Choroid plexus epithelial cell (primary cell): ENCODE measurements around the gene TTC7B.

ENCODE experiments used
- DNase-seq: peaks from one replicate; pipeline ENCODE4 v3.0.0-alpha.2; 2010; ENCODE audit warnings: low read depth
- H3K4me3 ChIP-seq: 2 replicates; pipeline ENCODE4 v1.5.1; 2011; ENCODE audit warnings: low read depth, mild to moderate bottlenecking, control low read depth, low read length, moderate library complexity
- TF ChIP-seq, protein P1 (sequence below): conservative IDR thresholded peaks from 2 replicates; pipeline ENCODE4 v1.5.1; 2011; ENCODE audit warnings: low read depth, mild to moderate bottlenecking, control low read depth, inconsistent platforms, low read length, moderate library complexity

Gene TTC7B

DNA sequence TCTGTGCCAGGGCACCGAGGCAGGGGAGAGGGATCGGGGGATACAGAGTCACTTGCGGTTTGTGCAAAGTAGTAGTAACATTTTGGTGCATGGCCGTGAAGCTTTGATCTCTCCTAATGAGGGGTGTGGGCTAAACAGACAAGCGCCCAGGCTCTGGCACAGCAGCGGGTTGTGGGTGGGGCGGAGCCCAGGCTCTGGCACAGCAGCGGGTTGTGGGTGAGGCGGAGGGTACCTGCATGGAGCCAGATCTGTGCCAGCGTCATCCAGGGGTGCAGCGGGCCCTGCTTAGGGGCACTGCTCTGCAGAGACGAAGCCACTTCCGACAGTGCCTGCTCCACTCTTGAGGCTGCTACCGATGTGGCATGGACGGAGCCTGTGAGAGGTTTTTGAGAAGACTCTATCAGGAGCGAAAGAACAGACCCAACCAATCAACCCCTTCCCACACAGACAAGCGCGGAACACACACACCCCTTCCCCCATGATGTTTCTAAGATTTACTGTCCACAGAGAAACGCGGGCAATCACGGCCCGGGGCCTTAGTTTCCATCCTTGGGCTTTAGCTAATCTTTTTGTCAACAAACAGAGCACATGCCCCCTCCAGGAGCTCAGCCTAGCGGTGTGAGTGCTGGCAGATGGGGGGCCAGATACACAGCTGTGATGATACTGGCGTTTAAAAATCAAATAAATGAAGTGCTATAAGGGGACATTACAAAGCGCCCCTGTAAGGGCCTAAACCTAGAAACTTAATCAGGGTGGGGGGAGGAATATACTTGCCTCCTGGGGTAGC, 222.8 kb downstream of the TTC7B start:
- TF ChIP-seq, protein P1, sequence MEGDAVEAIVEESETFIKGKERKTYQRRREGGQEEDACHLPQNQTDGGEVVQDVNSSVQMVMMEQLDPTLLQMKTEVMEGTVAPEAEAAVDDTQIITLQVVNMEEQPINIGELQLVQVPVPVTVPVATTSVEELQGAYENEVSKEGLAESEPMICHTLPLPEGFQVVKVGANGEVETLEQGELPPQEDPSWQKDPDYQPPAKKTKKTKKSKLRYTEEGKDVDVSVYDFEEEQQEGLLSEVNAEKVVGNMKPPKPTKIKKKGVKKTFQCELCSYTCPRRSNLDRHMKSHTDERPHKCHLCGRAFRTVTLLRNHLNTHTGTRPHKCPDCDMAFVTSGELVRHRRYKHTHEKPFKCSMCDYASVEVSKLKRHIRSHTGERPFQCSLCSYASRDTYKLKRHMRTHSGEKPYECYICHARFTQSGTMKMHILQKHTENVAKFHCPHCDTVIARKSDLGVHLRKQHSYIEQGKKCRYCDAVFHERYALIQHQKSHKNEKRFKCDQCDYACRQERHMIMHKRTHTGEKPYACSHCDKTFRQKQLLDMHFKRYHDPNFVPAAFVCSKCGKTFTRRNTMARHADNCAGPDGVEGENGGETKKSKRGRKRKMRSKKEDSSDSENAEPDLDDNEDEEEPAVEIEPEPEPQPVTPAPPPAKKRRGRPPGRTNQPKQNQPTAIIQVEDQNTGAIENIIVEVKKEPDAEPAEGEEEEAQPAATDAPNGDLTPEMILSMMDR: no peak
- no peak for DNase-seq
- no peak overlapping the region for H3K4me3 ChIP-seq

DNA sequence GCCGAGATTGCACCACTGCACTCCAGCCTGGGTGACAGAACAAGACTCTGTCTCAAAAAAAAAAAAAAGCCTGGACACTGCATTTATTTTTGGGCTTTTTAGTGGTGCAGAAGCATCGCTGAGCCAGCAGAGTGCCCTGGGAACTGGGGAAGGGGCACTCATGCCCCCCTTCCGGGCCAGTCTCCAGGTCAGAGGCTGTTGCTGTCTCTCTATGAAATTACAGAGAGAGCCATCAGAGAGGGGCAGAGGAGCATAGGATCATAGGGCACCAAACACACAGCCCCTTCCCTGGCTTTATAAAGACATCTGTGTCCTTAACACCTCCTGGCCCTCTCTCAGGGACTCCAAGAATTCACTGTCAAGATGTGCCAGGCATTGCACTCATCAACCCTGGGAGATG, 223.6 kb downstream of the TTC7B start:
- DNase-seq: no peak
- no peak overlapping the region for H3K4me3 ChIP-seq
- TF ChIP-seq, protein P1: no peak

DNA sequence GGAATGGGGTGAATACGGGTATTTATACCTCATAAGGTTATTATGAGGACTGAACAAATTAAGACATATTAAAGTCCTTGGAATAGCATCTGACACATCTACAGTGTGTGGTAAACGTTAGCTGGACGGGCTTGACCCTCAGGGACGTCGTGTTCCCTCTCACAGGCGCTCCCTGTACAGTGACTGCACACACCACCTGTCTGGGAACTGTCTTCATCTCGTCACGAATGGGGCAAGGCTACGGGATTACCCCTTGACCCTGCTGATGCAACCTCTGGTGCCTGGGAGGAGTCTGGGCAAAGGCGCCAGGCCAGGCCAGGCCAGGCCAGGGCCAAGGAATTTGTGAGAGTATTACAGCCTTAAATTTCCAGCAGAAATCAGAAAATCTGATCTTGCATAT, 228.3 kb downstream of the TTC7B start:
- TF ChIP-seq, protein P1: no peak
- no peak overlapping the region for H3K4me3 ChIP-seq
- no peak for DNase-seq

DNA sequence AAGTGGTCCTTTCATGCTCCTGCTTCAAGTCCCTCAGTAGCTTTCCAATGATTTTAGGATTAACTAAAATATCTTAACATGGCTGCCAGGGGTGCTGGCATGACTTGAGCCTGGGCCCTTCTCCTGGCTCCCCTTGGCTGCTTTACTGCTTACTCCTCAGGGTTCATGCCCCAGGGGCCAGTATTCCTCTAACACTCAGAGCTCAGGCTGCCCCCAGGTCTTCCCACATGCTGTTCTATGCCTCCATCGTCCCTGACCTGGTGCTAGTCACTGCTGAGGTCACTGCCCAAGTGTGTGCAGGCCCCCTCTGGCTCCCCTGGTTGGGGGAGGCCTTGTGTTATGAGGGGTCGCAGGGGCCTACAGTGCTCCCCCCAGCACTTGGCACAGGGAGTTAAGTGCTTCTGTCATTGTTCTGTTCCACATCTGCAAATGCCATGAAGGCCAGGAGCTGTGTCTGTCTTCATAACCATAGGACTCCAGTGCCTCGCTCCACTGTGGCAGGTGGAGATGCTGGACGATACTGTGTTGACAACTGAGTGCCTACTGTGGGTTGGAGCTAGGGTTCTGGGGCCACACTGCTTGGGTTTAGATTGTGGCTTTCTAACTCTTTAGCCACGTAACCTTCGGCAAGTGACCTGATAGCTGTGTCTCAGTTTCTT, 228.8 kb downstream of the TTC7B start:
- no peak overlapping the region for H3K4me3 ChIP-seq
- DNase-seq: no peak
- TF ChIP-seq, protein P1: no peak

DNA sequence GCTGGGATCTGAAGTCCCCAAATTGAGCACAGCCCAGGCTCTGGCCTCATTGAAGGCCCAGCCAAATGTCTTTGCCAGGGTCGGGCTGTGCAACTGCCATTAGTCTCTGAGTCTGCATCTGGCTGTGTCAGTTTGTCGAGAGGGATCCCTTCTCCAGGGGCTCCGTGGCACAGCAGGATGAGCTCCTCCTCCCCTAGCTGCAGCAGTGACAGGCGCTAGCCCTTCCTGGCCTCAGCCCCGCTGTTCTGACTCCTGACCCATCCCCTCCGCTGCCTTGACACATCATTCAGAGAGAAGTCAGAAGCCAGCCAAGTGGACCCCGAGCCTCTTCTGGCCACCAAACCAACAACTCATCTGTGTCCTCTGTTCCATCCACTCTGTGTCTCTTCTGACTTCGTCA, 231.1 kb downstream of the TTC7B start:
- TF ChIP-seq, protein P1: no peak
- H3K4me3 ChIP-seq: no peak overlapping the region
- no peak for DNase-seq

DNA sequence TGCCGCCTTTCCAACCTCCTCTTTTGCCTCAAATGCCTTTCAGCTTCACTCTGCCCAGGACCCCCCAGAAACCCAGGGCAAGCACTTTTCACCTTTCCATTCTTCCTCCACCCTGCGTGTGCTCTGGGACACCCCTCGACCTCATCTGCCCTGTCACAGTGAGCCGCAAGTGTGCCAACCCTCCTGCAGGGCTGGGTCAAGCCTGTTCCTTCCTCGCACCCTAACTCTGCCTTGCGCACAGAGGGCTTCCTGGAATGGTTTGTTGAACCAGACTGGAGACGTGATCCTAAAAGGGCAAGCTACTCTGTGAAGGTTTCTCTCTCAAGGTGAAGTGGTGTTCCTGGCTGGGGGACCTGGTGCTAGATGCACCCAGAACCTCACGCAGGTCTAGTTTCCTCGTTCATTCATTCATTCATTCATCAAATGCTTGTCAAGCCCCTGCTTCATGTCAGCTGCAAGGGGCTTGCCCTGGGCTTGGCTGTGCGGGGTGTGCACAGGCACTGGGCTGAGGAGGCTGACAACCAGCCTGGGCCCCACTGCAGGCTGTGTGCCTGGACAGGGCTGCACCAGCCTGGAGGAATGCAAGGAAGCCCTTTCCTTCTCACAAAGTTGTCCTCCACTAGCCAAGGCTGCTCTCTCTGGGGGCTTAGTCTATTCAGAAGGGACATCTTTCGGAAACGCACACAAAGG, 232.2 kb downstream of the TTC7B start:
- H3K4me3 ChIP-seq: no peak overlapping the region
- TF ChIP-seq, protein P1: no peak

More for the DNA sequence above, 232.2 kb downstream of the TTC7B start:
- DNase-seq: no peak
